ENCODE results near the gene TMCC2.
"Not testable (repeated sequence)": the region's sequence is repeated elsewhere in the genome, so short reads cannot be mapped to it uniquely, and the experiment has no call there.

Gene TMCC2, protein sequence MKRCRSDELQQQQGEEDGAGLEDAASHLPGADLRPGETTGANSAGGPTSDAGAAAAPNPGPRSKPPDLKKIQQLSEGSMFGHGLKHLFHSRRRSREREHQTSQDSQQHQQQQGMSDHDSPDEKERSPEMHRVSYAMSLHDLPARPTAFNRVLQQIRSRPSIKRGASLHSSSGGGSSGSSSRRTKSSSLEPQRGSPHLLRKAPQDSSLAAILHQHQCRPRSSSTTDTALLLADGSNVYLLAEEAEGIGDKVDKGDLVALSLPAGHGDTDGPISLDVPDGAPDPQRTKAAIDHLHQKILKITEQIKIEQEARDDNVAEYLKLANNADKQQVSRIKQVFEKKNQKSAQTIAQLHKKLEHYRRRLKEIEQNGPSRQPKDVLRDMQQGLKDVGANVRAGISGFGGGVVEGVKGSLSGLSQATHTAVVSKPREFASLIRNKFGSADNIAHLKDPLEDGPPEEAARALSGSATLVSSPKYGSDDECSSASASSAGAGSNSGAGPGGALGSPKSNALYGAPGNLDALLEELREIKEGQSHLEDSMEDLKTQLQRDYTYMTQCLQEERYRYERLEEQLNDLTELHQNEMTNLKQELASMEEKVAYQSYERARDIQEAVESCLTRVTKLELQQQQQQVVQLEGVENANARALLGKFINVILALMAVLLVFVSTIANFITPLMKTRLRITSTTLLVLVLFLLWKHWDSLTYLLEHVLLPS

DNA sequence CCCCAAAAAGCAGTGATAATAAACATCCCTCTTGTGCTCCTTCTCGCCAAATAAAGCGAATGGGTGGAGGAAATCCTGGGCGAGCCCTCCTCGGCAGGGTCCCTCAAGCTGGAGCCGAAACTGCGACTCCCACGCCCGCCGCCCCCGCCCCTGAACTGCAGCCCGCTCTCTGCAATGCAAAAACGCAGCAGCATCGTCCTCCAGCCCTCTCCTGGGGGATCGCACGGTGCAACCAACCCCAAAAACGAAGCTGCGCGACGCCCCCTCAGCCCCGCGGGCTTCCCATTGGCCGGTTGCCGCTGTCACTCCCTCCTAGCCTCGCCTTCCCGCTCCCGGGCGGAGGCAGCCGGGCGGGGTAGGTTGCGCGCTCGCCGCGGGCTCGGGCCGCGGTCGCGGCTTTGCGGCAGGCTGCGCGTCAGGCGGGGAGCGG, at the start of gene TMCC2:
TSS of gene TMCC2 (plus strand) at position 363 of the 430 bp plus-strand sequence. CDS start 619 bp downstream, outside the sequence.
- in situ Hi-C loops (cut with MboI; ENCODE audit: low pct_unique_long_range_greater_than_20kb, low sequenced_read_pairs) = no loop called here
- peak; percentile 89 for DNase-seq

DNA sequence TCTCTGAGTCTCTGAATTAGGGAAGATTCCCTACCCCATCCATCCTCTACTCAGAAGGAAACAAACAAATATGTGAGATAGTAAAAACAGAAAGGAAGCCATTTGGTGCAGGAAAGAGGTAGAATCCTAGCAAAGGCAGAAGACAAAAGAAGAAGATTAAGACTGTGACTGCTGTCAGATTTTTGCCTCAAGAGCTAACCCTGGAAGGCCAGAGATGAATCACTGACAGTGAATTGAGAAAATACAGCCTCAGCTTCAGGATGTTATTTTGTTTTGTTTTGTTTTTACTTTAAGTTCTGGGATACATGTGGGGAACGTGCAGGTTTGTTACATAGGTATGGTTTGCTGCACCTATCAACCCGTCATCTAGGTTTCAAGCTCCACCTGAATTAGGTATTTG, 47.9 kb upstream of the TMCC2 start:
- in situ Hi-C loops (cut with MboI; ENCODE audit: low pct_unique_long_range_greater_than_20kb, low sequenced_read_pairs) = no loop called here
- no peak for DNase-seq

DNA sequence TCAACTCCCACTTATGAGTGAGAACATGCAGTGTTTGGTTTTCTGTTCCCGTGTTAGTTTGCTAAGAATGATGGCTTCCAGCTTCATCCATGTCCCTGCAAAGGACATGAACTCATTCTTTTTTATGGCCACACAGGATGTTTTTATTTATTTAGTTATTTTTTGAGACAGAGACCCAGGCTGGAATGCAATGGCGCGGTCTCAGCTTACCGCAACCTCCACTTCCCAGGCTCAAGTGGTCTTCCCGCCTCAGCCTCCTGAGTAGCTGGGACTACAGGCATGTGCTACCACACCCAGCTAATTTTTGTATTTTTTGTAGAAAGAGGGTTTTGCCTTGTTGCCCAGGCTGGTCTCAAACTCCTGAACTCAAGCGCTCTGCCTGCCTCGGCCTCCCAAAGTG, 47.4 kb upstream of the TMCC2 start:
- in situ Hi-C loops (cut with MboI; ENCODE audit: low pct_unique_long_range_greater_than_20kb, low sequenced_read_pairs); DNase-seq: not testable (repeated sequence)

DNA sequence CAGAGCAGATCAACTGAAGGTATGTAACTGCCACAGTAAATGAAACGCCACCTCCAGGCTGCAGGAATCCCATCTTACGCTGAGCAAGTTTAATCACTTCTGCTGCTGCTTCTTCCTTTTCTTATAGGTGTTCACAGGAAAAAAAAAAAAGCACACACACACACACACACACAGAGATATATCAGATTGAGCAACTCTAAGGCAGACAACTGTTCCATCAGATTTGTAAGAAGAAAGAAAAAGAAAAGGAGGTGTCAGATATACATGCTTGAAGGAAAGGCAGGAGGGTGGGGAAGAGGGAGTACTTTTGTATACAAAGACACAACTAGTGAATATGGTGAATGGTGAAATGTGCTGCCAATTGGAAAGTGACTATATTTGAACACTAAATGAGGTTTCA, 44.8 kb upstream of the TMCC2 start:
- in situ Hi-C loops (cut with MboI; ENCODE audit: low pct_unique_long_range_greater_than_20kb, low sequenced_read_pairs) = no loop called here
- DNase-seq = no peak

DNA sequence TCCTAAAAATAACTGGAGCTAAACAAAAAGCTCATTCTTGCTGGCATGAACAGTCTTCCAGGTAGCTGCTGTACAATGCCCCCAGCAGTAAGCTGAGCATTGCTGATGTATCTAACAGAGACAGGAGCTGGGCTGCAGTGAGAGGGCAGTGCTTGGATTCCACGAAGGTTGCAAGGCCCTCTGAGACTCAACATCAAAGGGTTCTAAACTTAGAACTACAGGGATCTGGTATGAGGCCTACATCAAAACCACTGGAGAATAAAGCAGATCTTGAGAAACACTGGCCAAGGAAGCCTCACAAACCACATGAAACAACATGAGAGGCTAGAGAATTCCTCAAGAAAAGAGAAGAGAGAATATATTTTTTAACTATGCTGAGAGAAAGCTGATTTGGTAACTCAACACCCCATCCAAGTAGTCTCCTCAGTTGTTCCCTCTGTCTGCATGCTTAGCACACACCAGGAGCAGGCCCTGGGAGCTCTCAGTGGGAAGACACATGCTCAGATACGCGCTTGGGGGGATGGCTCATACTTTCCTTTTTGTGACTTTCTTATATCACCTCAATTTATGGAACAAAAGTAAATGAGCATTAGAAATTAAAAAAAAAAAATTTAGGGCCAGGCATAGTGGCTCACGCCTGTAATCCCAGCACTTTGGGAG, 43.9 kb upstream of the TMCC2 start:
- in situ Hi-C loops (cut with MboI; ENCODE audit: low pct_unique_long_range_greater_than_20kb, low sequenced_read_pairs) = no loop called here
- DNase-seq = no peak

DNA sequence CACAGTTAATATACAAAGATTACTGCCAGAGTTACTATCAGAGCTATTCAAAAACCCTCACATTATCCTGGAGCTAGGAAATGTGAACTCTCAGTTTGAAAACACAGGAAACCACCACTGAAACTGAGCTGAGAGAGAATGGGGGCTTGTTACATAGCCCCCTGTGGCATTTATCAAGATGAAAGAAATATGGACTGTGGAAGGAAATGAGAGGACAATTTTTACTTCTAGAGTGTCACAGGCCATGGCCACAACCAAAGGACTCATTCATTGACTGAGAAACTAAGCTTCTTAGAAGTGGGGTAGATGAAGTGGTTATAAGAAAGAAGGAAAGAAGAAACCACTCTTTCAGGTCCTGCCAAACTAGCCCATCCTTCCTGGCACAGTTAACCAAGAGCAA, 41.6 kb upstream of the TMCC2 start:
- DNase-seq = no peak
- in situ Hi-C loops (cut with MboI; ENCODE audit: low pct_unique_long_range_greater_than_20kb, low sequenced_read_pairs) = no loop called here

DNA sequence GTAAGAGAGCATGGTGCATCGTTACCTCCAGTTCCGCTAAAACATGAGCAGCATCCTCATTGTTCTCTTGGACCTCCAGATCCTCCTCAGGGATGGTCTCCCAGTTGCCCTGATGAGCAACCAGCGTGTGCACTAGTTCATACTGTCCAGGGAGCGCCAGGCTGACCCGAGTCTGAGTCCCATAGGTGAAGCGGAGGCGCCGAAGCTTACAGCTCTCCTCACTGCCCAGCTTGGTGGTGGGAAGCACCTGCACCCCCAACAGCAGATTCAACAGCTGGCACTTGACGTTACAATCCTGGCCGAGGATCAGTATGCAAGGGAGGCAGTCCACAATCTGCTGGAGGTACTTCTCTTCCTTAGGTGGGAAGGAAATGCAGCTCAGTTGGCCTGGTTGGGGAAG, 40.3 kb upstream of the TMCC2 start:
- in situ Hi-C loops (cut with MboI; ENCODE audit: low pct_unique_long_range_greater_than_20kb, low sequenced_read_pairs) = no loop called here

DNA sequence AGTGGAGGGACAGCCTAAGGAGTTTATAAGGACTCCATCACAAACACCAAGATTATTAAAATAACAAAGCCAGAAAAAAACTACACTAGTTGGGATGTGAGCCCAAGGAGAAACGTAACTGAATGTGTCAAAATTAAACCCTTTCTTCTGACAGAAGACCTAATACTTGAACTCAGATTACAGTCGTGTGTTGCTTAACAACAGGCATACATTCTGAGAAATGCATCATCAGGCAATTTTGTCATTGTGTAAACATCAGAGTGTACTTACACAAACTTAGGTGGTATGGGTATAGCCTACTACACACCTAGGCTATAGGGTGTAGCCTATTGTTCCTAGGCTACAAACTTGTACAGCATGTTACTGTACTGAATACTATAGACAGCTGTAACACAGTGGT, 39.6 kb upstream of the TMCC2 start:
- in situ Hi-C loops (cut with MboI; ENCODE audit: low pct_unique_long_range_greater_than_20kb, low sequenced_read_pairs) = no loop called here
- DNase-seq = no peak

More for the DNA sequence above, 40.3 kb upstream of the TMCC2 start:
- DNase-seq = no peak

DNA sequence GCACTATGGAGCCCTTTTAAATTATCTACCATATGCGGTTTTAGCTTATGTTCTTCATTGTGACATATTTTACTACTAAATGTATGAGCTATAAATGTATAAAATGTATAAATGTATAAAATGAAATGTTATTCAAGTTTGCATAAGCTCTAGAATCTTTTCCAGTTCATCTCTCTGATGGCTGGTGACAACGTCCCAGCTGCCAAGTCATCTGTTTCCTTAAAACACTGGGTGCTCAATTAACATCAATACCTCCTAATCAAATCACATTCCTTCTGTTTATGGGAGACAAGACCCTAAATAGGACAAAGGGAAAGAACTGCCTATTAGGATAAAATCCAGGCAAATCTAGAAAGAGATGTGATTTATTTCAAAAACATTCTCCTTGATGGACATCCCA, 39.1 kb upstream of the TMCC2 start:
- DNase-seq = no peak
- in situ Hi-C loops (cut with MboI; ENCODE audit: low pct_unique_long_range_greater_than_20kb, low sequenced_read_pairs) = no loop called here

DNA sequence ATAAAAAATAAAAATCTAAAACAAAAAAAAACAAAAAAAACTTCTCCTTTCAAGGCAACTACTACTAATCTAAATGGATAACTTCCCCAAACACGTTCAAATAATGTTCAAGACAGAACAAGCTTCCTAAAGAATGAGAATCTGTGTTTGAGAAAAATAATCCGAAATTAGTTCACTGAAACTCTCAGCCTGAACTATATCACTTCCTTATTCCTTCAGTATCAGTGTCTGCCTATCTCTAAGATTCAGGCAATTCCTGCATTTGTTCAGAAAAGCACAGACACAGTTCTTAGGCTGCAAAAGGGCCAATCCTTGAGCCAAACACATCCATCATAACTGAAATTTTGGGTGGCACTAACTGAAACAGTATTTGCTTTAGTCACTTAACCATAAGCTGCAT, 38.6 kb upstream of the TMCC2 start:
- DNase-seq = peak; percentile 11
- in situ Hi-C loops (cut with MboI; ENCODE audit: low pct_unique_long_range_greater_than_20kb, low sequenced_read_pairs) = no loop called here

DNA sequence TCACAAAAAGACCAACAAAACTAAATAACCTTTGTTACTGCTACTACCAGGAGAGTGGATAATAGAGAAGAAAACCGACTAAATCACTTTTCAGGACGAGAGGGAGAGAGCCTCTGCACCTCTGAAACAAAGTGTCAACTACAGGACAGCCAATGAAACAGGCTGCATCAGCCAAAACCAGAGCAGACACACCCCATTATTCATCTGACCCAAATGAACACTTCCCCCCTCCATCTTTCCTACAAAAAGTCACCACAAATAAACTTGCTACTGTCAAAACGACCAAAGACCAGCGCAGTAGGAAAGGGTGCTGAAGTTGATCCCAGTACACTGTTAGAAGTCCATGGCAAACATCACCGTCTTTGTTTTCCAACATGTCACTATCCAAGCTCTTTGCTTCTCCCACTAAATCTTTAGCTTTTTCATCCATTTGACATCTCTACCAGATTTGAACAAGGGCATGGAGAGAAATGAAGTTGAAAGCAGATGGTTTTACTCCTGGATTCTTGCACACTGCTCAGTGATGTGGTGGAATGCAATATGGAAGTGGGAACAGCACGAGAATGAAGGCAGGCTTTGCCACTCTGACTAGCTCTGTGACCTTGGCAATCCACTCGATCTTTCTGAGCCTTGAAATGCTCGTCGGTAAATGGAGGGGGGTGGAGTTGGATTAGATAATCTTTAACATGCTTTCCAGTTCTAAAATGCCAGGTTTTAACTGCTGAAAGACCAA, 36.7 kb upstream of the TMCC2 start:
- no peak for DNase-seq
- in situ Hi-C loops (cut with MboI; ENCODE audit: low pct_unique_long_range_greater_than_20kb, low sequenced_read_pairs) = no loop called here

DNA sequence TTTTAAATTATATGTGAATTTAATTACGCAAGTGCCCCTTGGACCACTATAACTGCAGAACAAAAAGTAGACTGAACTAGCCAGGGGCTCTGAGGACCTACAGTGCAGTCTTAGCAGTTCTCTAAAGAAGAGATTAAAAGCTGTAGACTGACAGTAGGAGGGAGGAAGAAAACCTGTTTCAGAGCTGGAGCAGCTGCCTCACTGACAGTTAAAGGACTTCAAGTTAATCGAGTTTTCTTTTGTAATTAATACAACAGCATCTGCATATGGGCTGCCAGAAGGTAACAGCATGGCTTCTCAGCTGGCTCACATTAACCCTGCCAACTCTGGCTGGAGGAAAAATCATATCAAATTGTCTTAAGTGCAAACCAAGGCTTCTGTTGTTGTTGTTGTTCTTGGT, 36.1 kb upstream of the TMCC2 start:
- DNase-seq = no peak
- in situ Hi-C loops (cut with MboI; ENCODE audit: low pct_unique_long_range_greater_than_20kb, low sequenced_read_pairs) = no loop called here

DNA sequence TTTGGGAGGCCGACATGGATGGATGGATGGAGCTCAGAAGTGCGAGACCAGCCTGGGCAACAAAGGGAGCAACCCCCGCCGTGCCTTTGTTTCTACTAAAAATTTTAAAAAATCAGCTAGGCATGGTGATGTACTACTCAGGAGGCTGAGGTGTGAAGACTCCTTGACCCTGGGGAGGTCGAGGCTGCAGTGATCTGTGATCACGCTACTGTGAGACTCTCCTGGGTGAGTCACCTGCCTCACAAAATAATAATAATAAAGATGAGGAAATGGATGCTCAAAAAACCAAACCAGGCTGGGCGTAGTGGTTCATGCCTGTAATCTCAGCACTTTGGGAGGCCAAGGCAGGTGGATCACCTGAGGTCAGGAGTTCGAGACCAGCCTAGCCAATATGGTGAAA, 35.5 kb upstream of the TMCC2 start:
- in situ Hi-C loops (cut with MboI; ENCODE audit: low pct_unique_long_range_greater_than_20kb, low sequenced_read_pairs) = no loop called here
- DNase-seq = no peak

DNA sequence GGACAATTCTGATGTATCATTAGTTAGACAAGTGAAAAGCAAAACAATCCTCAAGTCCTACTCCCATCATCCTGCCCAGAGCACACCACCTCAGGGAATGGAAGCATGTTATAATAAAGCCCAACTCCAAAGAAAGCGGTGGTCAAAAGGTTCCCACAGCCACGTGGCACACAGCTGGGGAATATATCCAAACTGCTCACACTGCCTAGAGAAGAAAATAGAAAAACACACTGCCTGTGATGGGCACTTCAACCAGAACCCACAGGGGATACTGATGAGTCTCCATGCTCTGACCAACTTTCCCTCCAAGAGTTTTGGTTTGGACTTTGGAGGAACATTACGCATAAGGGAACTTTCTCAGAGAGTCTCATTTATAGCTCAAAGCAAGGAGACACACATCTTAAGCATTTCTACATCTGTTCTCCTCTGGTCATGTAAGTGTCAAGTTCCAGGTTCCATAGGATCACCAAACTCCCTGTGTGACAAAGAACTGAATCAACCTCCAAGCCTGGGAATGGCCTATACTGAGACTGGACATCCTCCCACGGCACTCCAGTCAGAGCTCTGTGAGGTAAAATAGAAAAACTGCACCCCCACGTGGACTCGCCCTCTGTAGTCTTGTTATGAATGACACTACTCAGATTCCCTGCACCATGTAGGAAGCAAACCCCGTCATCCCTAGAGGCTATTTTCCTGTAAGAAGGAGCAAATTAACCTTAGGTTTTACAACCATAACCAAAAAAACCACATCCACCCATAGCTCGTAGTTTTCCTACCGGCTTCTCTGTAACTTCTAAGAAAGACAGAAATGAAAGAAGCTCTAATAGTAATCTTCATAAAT, 28.4 kb upstream of the TMCC2 start:
- in situ Hi-C loops (cut with MboI; ENCODE audit: low pct_unique_long_range_greater_than_20kb, low sequenced_read_pairs) = no loop called here
- DNase-seq = peak; percentile 14

DNA sequence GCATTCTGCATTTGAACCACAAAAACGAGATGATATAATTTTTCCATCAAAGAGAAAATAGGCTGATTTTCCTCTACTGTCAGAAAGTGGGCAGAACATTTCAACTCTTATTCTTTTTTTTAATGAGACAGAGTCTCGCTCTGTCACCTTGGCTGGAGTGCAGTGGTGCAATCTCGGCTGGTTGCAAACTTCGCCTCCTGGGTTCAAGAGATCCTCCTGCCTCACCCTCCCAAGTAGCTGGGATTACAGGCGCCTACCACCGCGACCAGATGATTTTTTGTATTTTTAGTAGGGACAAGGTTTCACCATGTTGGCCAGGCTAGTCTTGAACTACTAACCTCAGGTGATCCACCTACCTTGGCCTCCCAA, 27.8 kb upstream of the TMCC2 start:
- in situ Hi-C loops (cut with MboI; ENCODE audit: low pct_unique_long_range_greater_than_20kb, low sequenced_read_pairs) = no loop called here
- no peak for DNase-seq

DNA sequence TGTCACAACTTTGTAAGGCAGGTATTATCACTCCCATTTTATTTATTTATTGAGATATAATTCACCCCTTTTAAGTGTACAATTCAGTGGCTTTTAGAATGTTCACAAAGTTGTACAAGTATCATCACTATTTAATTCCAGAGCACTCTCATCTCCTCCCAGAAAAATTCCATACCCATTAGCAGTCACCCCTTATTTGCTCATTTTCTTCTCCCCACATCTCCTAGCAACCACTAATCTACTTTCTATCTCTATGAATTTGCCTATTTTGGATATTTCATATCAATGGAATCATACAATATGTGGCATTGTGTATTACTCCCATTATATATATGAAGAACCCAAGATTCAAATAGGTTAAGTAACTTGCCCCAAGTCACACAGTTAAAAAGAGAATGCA, 23.2 kb upstream of the TMCC2 start:
- no peak for DNase-seq
- in situ Hi-C loops (cut with MboI; ENCODE audit: low pct_unique_long_range_greater_than_20kb, low sequenced_read_pairs) = no loop called here

DNA sequence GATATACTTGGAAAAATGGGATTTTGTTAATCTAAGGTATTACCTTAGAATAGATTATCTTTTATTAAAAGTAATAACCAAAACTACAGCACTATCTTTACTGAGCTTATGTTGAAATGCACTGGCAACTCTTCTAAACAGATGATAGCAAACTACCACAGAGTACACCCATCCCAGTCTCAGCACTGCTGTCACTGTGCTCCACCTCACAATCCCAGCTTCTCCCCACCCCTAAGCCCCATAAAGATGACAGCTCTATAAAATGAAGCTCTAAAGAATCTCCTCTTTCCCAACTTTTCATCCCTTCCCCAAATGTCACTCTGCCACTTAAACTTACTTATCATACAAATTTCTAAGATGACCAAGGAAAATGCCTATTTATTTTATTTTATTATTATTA, 22.7 kb upstream of the TMCC2 start:
- no peak for DNase-seq

DNA sequence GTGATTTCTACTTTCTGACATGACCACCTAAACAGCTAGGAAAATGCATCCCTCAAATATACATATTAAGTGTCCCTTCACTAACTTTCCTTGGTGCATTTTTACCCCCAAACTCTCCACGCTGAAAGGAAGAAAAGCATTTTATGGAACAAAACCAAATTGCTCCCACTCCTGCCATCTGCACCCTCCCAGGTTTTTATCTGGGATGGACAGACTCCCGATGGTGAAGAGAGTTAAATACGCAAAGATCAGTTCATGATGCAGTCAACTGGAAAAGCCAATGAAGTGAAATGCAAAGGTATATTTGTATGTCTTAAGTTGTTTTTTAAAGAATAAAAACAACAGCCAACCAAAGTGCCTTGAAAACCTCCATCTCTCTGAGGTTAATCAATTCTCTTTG, 18.9 kb upstream of the TMCC2 start:
- DNase-seq = no peak
- in situ Hi-C loops (cut with MboI; ENCODE audit: low pct_unique_long_range_greater_than_20kb, low sequenced_read_pairs) = no loop called here

More for the DNA sequence above, 22.7 kb upstream of the TMCC2 start:
- in situ Hi-C loops (cut with MboI; ENCODE audit: low pct_unique_long_range_greater_than_20kb, low sequenced_read_pairs) = no loop called here

DNA sequence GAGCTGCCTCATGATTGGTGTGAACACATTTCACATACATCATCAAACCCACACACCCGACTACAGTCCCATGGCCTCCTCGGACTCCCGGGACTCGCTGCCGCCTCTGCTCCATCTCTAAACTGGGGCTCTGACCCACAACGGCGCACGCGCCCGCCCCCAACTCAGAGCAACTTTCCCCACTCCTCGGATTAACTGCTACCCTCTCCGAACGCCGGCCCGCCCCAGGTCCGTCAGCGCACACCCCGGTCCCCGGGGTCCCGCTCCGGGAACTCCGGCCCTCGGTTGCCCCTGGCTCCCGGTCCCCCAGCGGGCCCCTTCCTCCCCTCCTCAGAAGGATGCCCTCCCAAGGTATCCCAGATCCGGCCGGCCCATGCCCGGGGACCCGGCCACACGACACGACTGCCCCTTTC, 17.0 kb upstream of the TMCC2 start:
- no peak for DNase-seq
- in situ Hi-C loops (cut with MboI; ENCODE audit: low pct_unique_long_range_greater_than_20kb, low sequenced_read_pairs) = no loop called here

Data from KBM-7 (cell line).